Measurements from ENCODE around the gene RGS6.

GRCh38 chr14:72027061-72027460 is 94.8 kb downstream of the RGS6 start:
- no peak for TF ChIP-seq POLR2A (IDR thresholded peaks at IDR 0.05; ENCODE audit: low read length)
- TF ChIP-seq GATA1 (IDR thresholded peaks at IDR 0.05; ENCODE audit: low read depth, low read length), result no peak
